HepG2 (cell line): ENCODE results near the gene ANGPTL5. TPM values are rescaled to one million over a fixed set of nuclear protein-coding genes. Genes with fewer than 3 reads are reported as not detected.

Experiments
- CCDC6 ChIP-seq: sonication (generic); formaldehyde crosslinking; IDR thresholded peaks from 2 replicates; pipeline ENCODE4 v1.8.1; 2022; ENCODE audit warnings: mild to moderate bottlenecking, missing genetic modification reagents, moderate library complexity
- DNMT1 ChIP-seq: sonication (generic); formaldehyde crosslinking; IDR thresholded peaks from 2 replicates; pipeline ENCODE4 v1.5.1; 2020; ENCODE audit warnings: mild to moderate bottlenecking, missing genetic modification reagents
- E2F5 ChIP-seq: sonication (generic); formaldehyde crosslinking; conservative IDR thresholded peaks from 2 replicates; pipeline ENCODE4 v1.4.0; 2020; ENCODE audit warnings: missing genetic modification reagents
- EP300 ChIP-seq, 3 experiments: sonication (generic) in 1 of 3; formaldehyde crosslinking in 1 of 3; IDR thresholded peaks; 2 replicates each; pipeline versions ENCODE4 v1.5.1 to v1.6.1; 2011 to 2020; ENCODE audit warnings: low read depth in 2 of 3, low read length in 2 of 3, borderline replicate concordance in 1 of 3, improper control_type of control experiment in 1 of 3, mild to moderate bottlenecking in 1 of 3, missing genetic modification reagents in 1 of 3, moderate library complexity in 1 of 3
- FOXJ3 ChIP-seq: sonication (generic); formaldehyde crosslinking; IDR thresholded peaks from 2 replicates; pipeline ENCODE4 v1.4.0; 2020; ENCODE audit warnings: missing genetic modification reagents, mild to moderate bottlenecking, borderline replicate concordance
- GABPA ChIP-seq, 2 experiments: IDR thresholded peaks; 2 replicates each; pipeline ENCODE4 v1.6.1; 2011 to 2016; ENCODE audit warnings: low read depth in 2 of 2, low read length in 1 of 2, missing biosample characterization in 1 of 2, missing genetic modification characterization in 1 of 2
- GATAD2A ChIP-seq: IDR thresholded peaks from 2 replicates; pipeline ENCODE4 v1.6.1; 2016
- GPN1 ChIP-seq: sonication (generic); formaldehyde crosslinking; IDR thresholded peaks from 2 replicates; pipeline ENCODE4 v1.5.1; 2020; ENCODE audit warnings: missing genetic modification reagents, borderline replicate concordance
- HMGA1 ChIP-seq: sonication (generic); formaldehyde crosslinking; conservative IDR thresholded peaks from 2 replicates; pipeline ENCODE4 v1.4.0; 2020; ENCODE audit warnings: missing genetic modification reagents
- IRX3 ChIP-seq: sonication (generic); formaldehyde crosslinking; IDR thresholded peaks from 2 replicates; pipeline ENCODE4 v1.8.1; 2023; ENCODE audit warnings: mild to moderate bottlenecking, low read depth, missing genetic modification reagents, borderline replicate concordance
- KAT7 ChIP-seq: IDR thresholded peaks from 2 replicates; pipeline ENCODE4 v1.6.1; 2018; ENCODE audit warnings: borderline replicate concordance, missing compliant biosample characterization
- NKX3-1 ChIP-seq: sonication (generic); formaldehyde crosslinking; IDR thresholded peaks from 2 replicates; pipeline ENCODE4 v1.5.0; 2020; ENCODE audit warnings: missing genetic modification reagents
- POLR2AphosphoS5 ChIP-seq: IDR thresholded peaks from 2 replicates; pipeline ENCODE4 v1.6.1; 2012; ENCODE audit warnings: low read depth, low read length
- REL ChIP-seq: sonication (generic); formaldehyde crosslinking; conservative IDR thresholded peaks from 2 replicates; pipeline ENCODE4 v1.8.0; 2022; ENCODE audit warnings: mild to moderate bottlenecking, missing genetic modification reagents, moderate library complexity
- RORA ChIP-seq: sonication (generic); formaldehyde crosslinking; IDR thresholded peaks from 2 replicates; pipeline ENCODE4 v1.5.0; 2020; ENCODE audit warnings: mild to moderate bottlenecking, missing genetic modification reagents, moderate library complexity
- SALL1 ChIP-seq: sonication (generic); formaldehyde crosslinking; IDR thresholded peaks from 2 replicates; pipeline ENCODE4 v1.8.0; 2022; ENCODE audit warnings: mild to moderate bottlenecking, missing genetic modification reagents
- TEAD2 ChIP-seq: sonication (generic); formaldehyde crosslinking; IDR thresholded peaks from 2 replicates; pipeline ENCODE4 v1.9.0; 2021; ENCODE audit warnings: missing genetic modification reagents
- ZC3H13 ChIP-seq: sonication (generic); formaldehyde crosslinking; IDR thresholded peaks from 2 replicates; pipeline ENCODE4 v1.8.1; 2023; ENCODE audit warnings: mild to moderate bottlenecking, missing genetic modification reagents, moderate library complexity
- ZNF12 ChIP-seq: sonication (generic); formaldehyde crosslinking; IDR thresholded peaks from 2 replicates; pipeline ENCODE4 v1.5.0; 2020; ENCODE audit warnings: missing genetic modification reagents
- ZNF234 ChIP-seq: sonication (generic); formaldehyde crosslinking; conservative IDR thresholded peaks from 2 replicates; pipeline ENCODE4 v1.5.1; 2020; ENCODE audit warnings: mild to moderate bottlenecking, missing genetic modification reagents
- ZNF329 ChIP-seq: sonication (generic); formaldehyde crosslinking; IDR thresholded peaks from 2 replicates; pipeline ENCODE4 v1.9.0; 2021; ENCODE audit warnings: low read depth, mild to moderate bottlenecking, missing genetic modification reagents
- ZNF33A ChIP-seq: sonication (generic); formaldehyde crosslinking; IDR thresholded peaks from 2 replicates; pipeline ENCODE4 v1.5.1; 2020; ENCODE audit warnings: missing genetic modification reagents, mild to moderate bottlenecking, moderate library complexity, borderline replicate concordance
- ZNF383 ChIP-seq: sonication (generic); formaldehyde crosslinking; IDR thresholded peaks from 2 replicates; pipeline ENCODE4 v1.4.0; 2020; ENCODE audit warnings: missing genetic modification reagents, mild to moderate bottlenecking, borderline replicate concordance
- ZNF432 ChIP-seq: sonication (generic); formaldehyde crosslinking; IDR thresholded peaks from 2 replicates; pipeline ENCODE4 v1.5.0; 2020; ENCODE audit warnings: missing genetic modification reagents, mild to moderate bottlenecking, borderline replicate concordance
- ZNF460 ChIP-seq: sonication (generic); formaldehyde crosslinking; IDR thresholded peaks from 2 replicates; pipeline ENCODE4 v1.5.1; 2020; ENCODE audit warnings: missing genetic modification reagents, mild to moderate bottlenecking, borderline replicate concordance
- ZNF501 ChIP-seq: sonication (generic); formaldehyde crosslinking; IDR thresholded peaks from 2 replicates; pipeline ENCODE4 v1.5.1; 2020; ENCODE audit warnings: mild to moderate bottlenecking, moderate library complexity, missing genetic modification reagents
- ZNF543 ChIP-seq: sonication (generic); formaldehyde crosslinking; IDR thresholded peaks from 2 replicates; pipeline ENCODE4 v1.4.0; 2020; ENCODE audit warnings: mild to moderate bottlenecking, missing genetic modification reagents
- ZNF589 ChIP-seq: sonication (generic); formaldehyde crosslinking; conservative IDR thresholded peaks from 2 replicates; pipeline ENCODE4 v1.8.0; 2022; ENCODE audit warnings: mild to moderate bottlenecking, moderate library complexity, missing genetic modification reagents
- ZNF652 ChIP-seq: IDR thresholded peaks from 2 replicates; pipeline ENCODE4 v1.6.1; 2016; ENCODE audit warnings: low read depth, borderline replicate concordance
- ZNF670 ChIP-seq: sonication (generic); formaldehyde crosslinking; IDR thresholded peaks from 2 replicates; pipeline ENCODE4 v1.8.0; 2022; ENCODE audit warnings: mild to moderate bottlenecking, missing genetic modification reagents, borderline replicate concordance
- polyA plus RNA-seq, 8 experiments: library from polyadenylated mRNA; depleted of rRNA in 3 of 8; stranded (reverse) in 7 of 8; unstranded in 1 of 8; fragments of >200 nt; fragmentation: Illumina TruSeq in 4 of 8; extraction: Trizol in 4 of 8; gene quantifications; 2 replicates each; pipeline versions ENCODE4 v1.2.1 to v1.2.3, GENCODE V29; 2011 to 2016; ENCODE audit warnings: low read depth in 4 of 8, missing spikeins in 1 of 8, mixed read lengths in 1 of 8; ENCODE audit not compliant: insufficient read depth in 1 of 8
- total RNA-seq, 5 experiments: library from RNA; depleted of rRNA; stranded (reverse); fragments of >200 nt; fragmentation: Illumina TruSeq; extraction: Trizol; gene quantifications; 2 replicates each; pipeline ENCODE4 v1.2.3, GENCODE V29; 2016; ENCODE audit warnings: low read depth in 1 of 5

ANGPTL5 gene
- total and polyA plus RNA-seq, 2 of the 13 experiments (the other 11 are each of a cell fraction or from before 2014, with no cell fraction given): not detected

- TF ChIP-seq ZNF589 (CRISPR knock-in tag): no peak
- no peak for TF ChIP-seq ZNF234 (CRISPR knock-in tag)
- no peak for TF ChIP-seq ZNF33A
- no peak for TF ChIP-seq KAT7
- TF ChIP-seq EP300 (IDR thresholded peaks at IDR 0.05; ENCODE audit: low read depth in 2 of 2, low read length in 2 of 2): peak in 1 of 2 experiments; percentile 58; a peak in 2 of 4 replicates
- TF ChIP-seq EP300 (CRISPR knock-in tag; IDR thresholded peaks at IDR 0.05; ENCODE audit: borderline replicate concordance): no peak
- TF ChIP-seq E2F5 (CRISPR knock-in tag): no peak
- TF ChIP-seq ZNF501: no peak
- TF ChIP-seq GPN1 (CRISPR knock-in tag): no peak
- TF ChIP-seq ZNF670 (CRISPR knock-in tag): no peak
- peak; percentile 23; the same call in 1 of the 2 replicates for TF ChIP-seq FOXJ3 (CRISPR knock-in tag)
- TF ChIP-seq SALL1 (CRISPR knock-in tag): peak; percentile 53; the same call in 1 of the 2 replicates
- no peak for TF ChIP-seq TEAD2
- TF ChIP-seq IRX3 (CRISPR knock-in tag): no peak
- no peak for TF ChIP-seq ZNF432
- TF ChIP-seq POLR2AphosphoS5: no peak
- no peak for TF ChIP-seq ZC3H13 (CRISPR knock-in tag)
- TF ChIP-seq ZNF460 (CRISPR knock-in tag): no peak
- no peak for TF ChIP-seq RORA (CRISPR knock-in tag)
- TF ChIP-seq ZNF12: no peak
- TF ChIP-seq HMGA1: no peak
- no peak for TF ChIP-seq GABPA (IDR thresholded peaks at IDR 0.05; ENCODE audit: low read depth, low read length)
- TF ChIP-seq GABPA (CRISPR knock-in tag; IDR thresholded peaks at IDR 0.05; ENCODE audit: low read depth): no peak
- TF ChIP-seq ZNF543 (CRISPR knock-in tag): no peak
- no peak for TF ChIP-seq NKX3-1 (CRISPR knock-in tag)
- peak; percentile 99 for TF ChIP-seq ZNF652 (CRISPR knock-in tag)
- TF ChIP-seq CCDC6 (CRISPR knock-in tag): no peak
- TF ChIP-seq ZNF383 (CRISPR knock-in tag): no peak
- TF ChIP-seq GATAD2A (CRISPR knock-in tag): peak; percentile 77
- no peak for TF ChIP-seq REL (CRISPR knock-in tag)
- TF ChIP-seq DNMT1 (CRISPR knock-in tag): no peak
- no peak for TF ChIP-seq ZNF329 (CRISPR knock-in tag)
Measured at GRCh38 chr11:101912823-101913284, 3.5 kb downstream of the ANGPTL5 start (continued).
